OCI-LY3 (cell line): ENCODE measurements around the gene CAMKV.

Experiments
- H2AFZ ChIP-seq: fragments of 200-600, 300-600 bp; shearing (Covaris generic); 2 replicates; pipeline ENCODE4 v1.6.0; 2014; ENCODE audit warnings: antibody characterized with exemption, low read depth, low read length
- H3K27ac ChIP-seq: fragments of 200-600, 300-600 bp; sonication (generic); 2 replicates; pipeline ENCODE4 v1.5.1; 2014; ENCODE audit warnings: mild to moderate bottlenecking, low read length, moderate library complexity, mixed read lengths
- H3K27me3 ChIP-seq: fragments of 200-600, 300-600 bp; sonication (generic); 2 replicates; pipeline ENCODE4 v1.6.1; 2014; ENCODE audit warnings: low read depth, low read length, mixed read lengths
- H3K36me3 ChIP-seq: fragments of 200-600, 300-600 bp; sonication (generic); replicated peaks from 2 replicates; pipeline ENCODE3; 2014; ENCODE audit warnings: low read depth, low read length, mixed read lengths
- H3K4me1 ChIP-seq: fragments of 300-600, 200-600 bp; sonication (generic); 2 replicates; pipeline ENCODE4 v1.6.1; 2014; ENCODE audit warnings: low read length, mixed read lengths
- H3K4me2 ChIP-seq: fragments of 200-600, 300-600 bp; sonication (generic); 2 replicates; pipeline ENCODE4 v1.6.1; 2014; ENCODE audit warnings: low read length, mixed read lengths
- H3K4me3 ChIP-seq: fragments of 300-600, 200-600 bp; sonication (generic); 2 replicates; pipeline ENCODE4 v1.5.1; 2014; ENCODE audit warnings: antibody characterized with exemption, mild to moderate bottlenecking, low read length, moderate library complexity
- H3K79me2 ChIP-seq: fragments of 300-600, 200-600 bp; shearing (Covaris generic); 2 replicates; pipeline ENCODE4 v1.6.1; 2014; ENCODE audit warnings: mild to moderate bottlenecking, low read length, mixed read lengths
- H3K9ac ChIP-seq: fragments of 300-600, 200-600 bp; shearing (Covaris generic); 2 replicates; pipeline ENCODE4 v1.6.0; 2014; ENCODE audit warnings: mild to moderate bottlenecking, low read length, moderate library complexity
- H3K9me3 ChIP-seq: fragments of 200-600, 300-600 bp; shearing (Covaris generic); 2 replicates; pipeline ENCODE4 v1.6.1; 2014; ENCODE audit warnings: low read length, mixed read lengths; ENCODE audit not compliant: insufficient read depth
- H4K20me1 ChIP-seq: fragments of 200-600, 300-600 bp; sonication (generic); 2 replicates; pipeline ENCODE4 v1.6.1; 2016; ENCODE audit warnings: low read length, mixed read lengths; ENCODE audit not compliant: insufficient read depth
- EZH2phosphoT487 ChIP-seq: fragments of 200-600 bp; shearing (Covaris generic); IDR thresholded peaks from 2 replicates; pipeline ENCODE4 v1.6.1; 2018; ENCODE audit warnings: antibody characterized with exemption, mixed run types, low read depth
- TF ChIP-seq, protein P1 (sequence below): fragments of 200-600, 300-600 bp; sonication (generic); IDR thresholded peaks from 2 replicates; pipeline ENCODE4 v1.5.1; 2014; ENCODE audit warnings: antibody characterized with exemption, low read length, low read depth

CAMKV gene

DNA sequence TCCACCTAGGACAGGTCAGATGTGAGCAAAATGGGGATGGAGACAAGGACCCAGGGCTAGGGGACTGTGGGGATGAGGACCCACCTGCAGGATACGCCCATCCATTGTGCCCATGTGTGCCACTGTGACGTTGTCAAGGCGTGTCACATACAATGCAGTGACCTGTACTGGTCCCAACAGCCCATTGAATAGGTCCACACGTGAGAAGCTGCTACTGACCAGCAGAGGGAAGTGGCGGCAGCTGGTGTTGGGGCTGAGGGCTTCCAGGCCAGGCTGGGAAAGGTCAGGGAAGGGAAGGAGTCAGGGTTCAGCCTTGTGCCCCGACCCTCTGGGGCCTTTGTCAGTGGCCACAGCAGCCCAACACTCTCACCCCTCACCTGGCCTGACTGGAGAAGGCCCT lies 29.3 kb upstream of the CAMKV start:
- peaks cover 6% of the 10 kb centered on the region; the same call in 1 of the 2 replicates for H3K4me1 ChIP-seq
- TF ChIP-seq EZH2phosphoT487, result no peak
- TF ChIP-seq, protein P1, sequence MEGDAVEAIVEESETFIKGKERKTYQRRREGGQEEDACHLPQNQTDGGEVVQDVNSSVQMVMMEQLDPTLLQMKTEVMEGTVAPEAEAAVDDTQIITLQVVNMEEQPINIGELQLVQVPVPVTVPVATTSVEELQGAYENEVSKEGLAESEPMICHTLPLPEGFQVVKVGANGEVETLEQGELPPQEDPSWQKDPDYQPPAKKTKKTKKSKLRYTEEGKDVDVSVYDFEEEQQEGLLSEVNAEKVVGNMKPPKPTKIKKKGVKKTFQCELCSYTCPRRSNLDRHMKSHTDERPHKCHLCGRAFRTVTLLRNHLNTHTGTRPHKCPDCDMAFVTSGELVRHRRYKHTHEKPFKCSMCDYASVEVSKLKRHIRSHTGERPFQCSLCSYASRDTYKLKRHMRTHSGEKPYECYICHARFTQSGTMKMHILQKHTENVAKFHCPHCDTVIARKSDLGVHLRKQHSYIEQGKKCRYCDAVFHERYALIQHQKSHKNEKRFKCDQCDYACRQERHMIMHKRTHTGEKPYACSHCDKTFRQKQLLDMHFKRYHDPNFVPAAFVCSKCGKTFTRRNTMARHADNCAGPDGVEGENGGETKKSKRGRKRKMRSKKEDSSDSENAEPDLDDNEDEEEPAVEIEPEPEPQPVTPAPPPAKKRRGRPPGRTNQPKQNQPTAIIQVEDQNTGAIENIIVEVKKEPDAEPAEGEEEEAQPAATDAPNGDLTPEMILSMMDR, result no peak
- H3K4me3 ChIP-seq, result no peak overlapping the region
- no peak overlapping the region for H3K27ac ChIP-seq
- no peaks in the 10 kb centered on the region for H3K79me2 ChIP-seq
- no peak overlapping the region for H3K4me2 ChIP-seq
- H3K9me3 ChIP-seq, result no peaks in the 10 kb centered on the region
- H2AFZ ChIP-seq, result no peak overlapping the region
- H4K20me1 ChIP-seq, result no peaks in the 10 kb centered on the region
- H3K36me3 ChIP-seq, result no peaks in the 10 kb centered on the region
- H3K9ac ChIP-seq, result no peak overlapping the region
- H3K27me3 ChIP-seq, result no peaks in the 10 kb centered on the region

DNA sequence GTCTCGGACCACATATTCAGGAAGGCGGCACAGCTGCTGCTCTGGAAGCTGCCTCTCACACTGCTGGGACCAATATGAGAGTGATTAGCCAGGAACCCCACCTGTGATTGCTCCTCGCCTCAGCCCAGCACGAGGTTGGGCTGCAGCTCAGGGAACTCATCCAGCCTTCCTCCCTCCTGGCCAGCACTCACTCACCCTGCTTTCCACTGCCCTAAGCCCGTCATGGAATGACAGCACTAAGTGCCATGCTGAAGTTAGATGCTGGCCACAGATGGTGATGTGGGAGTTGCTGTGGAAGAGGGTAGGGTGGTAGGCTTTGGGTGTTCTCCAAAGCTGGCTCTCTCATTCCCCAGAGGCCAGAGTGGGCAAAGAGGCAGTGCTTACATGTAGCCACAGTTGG lies 26.6 kb upstream of the CAMKV start:
- Histone ChIP-seq H3K36me3 (no peaks in the 10 kb centered on the region), H3K27ac (no peak overlapping the region), H3K4me1 (no peaks in the 10 kb centered on the region; the same call in 1 of the 2 replicates), H3K4me3 (no peak overlapping the region), H3K27me3 (no peaks in the 10 kb centered on the region), H4K20me1 (no peaks in the 10 kb centered on the region), H2AFZ (no peak overlapping the region), H3K9ac (no peak overlapping the region), H3K4me2 (no peak overlapping the region), H3K9me3 (no peaks in the 10 kb centered on the region), H3K79me2 (no peaks in the 10 kb centered on the region)
- TF ChIP-seq EZH2phosphoT487, result no peak
- TF ChIP-seq, protein P1, result no peak

DNA sequence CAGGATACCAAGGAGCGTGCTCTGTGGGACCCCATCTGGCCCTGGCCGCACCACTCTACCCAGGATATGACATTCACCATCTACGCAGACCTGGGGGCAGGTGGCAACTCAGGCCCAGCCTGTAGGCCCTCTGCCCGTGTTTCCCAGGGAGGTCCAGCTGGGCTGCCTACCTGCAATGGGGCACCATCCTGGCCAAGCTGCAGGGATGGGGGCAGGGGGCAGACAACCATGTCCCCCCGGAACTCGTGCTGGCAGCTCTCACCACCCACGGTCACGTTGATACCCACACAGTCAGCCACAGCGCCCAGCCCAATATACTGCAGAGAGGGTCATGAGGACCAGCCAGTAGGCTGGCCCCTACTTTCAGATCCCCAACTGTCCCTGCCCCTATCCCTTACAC lies 26.1 kb upstream of the CAMKV start:
- Histone ChIP-seq H3K4me2 (no peak overlapping the region), H3K4me3 (no peak overlapping the region), H3K4me1 (no peaks in the 10 kb centered on the region), H3K27ac (no peak overlapping the region), H3K9me3 (no peaks in the 10 kb centered on the region), H3K79me2 (no peaks in the 10 kb centered on the region), H3K9ac (no peak overlapping the region), H4K20me1 (no peaks in the 10 kb centered on the region), H2AFZ (no peak overlapping the region), H3K36me3 (no peaks in the 10 kb centered on the region), H3K27me3 (no peaks in the 10 kb centered on the region)
- TF ChIP-seq, protein P1, result no peak
- TF ChIP-seq EZH2phosphoT487, result no peak

DNA sequence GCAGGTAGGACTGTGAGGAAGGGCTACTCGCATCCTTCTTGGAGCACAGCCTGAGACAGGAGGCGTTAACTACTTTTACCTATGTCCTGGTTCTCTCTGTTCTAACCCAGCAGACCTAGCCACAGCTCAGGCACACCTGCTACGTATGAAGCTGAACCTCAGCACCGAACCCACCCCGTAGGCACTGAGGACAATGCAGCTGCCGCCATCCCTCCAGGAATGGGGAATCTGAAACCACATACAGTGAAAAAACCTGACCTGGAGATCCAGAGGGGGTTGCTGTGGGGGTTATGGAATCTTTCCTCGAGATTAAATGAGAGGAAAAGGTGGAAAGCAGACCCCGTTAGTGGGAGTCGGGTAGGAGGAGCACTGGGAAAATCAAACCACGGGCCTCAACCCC lies 19.6 kb upstream of the CAMKV start:
- no peaks in the 10 kb centered on the region for H3K9me3 ChIP-seq
- no peak overlapping the region for H3K4me3 ChIP-seq

More for the DNA sequence above, 19.6 kb upstream of the CAMKV start:
- no peaks in the 10 kb centered on the region for H3K36me3 ChIP-seq
- no peak for TF ChIP-seq EZH2phosphoT487
- TF ChIP-seq, protein P1, result no peak
- no peak overlapping the region for H3K4me2 ChIP-seq
- no peak overlapping the region for H3K9ac ChIP-seq
- H3K27ac ChIP-seq, result no peak overlapping the region
- H4K20me1 ChIP-seq, result no peaks in the 10 kb centered on the region
- no peaks in the 10 kb centered on the region for H3K27me3 ChIP-seq
- no peaks in the 10 kb centered on the region for H3K79me2 ChIP-seq
- no peak overlapping the region for H2AFZ ChIP-seq
- no peaks in the 10 kb centered on the region for H3K4me1 ChIP-seq
